ENCODE data around the gene MPO.

Gene MPO

GRCh38 chr17:58294034-58294433 is 13.3 kb upstream of the MPO start:
- no peak overlapping the region for H3K4me3 ChIP-seq (replicated peaks in 1 of 2; ENCODE audit: low read depth in 2 of 2, low read length in 2 of 2)
- DNase-seq (ENCODE audit: low read depth in 2 of 2) = no peak
- TF ChIP-seq CTCF (IDR thresholded peaks at IDR 0.05; ENCODE audit: low read depth, low read length) = no peak

- H3K4me3 ChIP-seq (replicated peaks in 1 of 2; ENCODE audit: low read depth in 2 of 2, low read length in 2 of 2) = no peak overlapping the region
- no peak for DNase-seq (ENCODE audit: low read depth in 2 of 2)
- no peak for TF ChIP-seq CTCF (IDR thresholded peaks at IDR 0.05; ENCODE audit: low read depth, low read length)
Observed at GRCh38 chr17:58291246-58291645, 10.5 kb upstream of the MPO start.

GRCh38 chr17:58289869-58290268 is 9.1 kb upstream of the MPO start:
- no peak for DNase-seq (ENCODE audit: low read depth in 2 of 2)
- no peak overlapping the region for H3K4me3 ChIP-seq (replicated peaks in 1 of 2; ENCODE audit: low read depth in 2 of 2, low read length in 2 of 2)
- TF ChIP-seq CTCF (IDR thresholded peaks at IDR 0.05; ENCODE audit: low read depth, low read length) = no peak

- no peak overlapping the region for H3K4me3 ChIP-seq (replicated peaks in 1 of 2; ENCODE audit: low read depth in 2 of 2, low read length in 2 of 2)
- peak; percentile 18 to 21 for DNase-seq (ENCODE audit: low read depth in 2 of 2)
- no peak for TF ChIP-seq CTCF (IDR thresholded peaks at IDR 0.05; ENCODE audit: low read depth, low read length)
Observed at GRCh38 chr17:58285422-58285810, 4.7 kb upstream of the MPO start.

- no peak overlapping the region for H3K4me3 ChIP-seq (replicated peaks in 1 of 2; ENCODE audit: low read depth in 2 of 2, low read length in 2 of 2)
- TF ChIP-seq CTCF (IDR thresholded peaks at IDR 0.05; ENCODE audit: low read depth, low read length) = no peak
- DNase-seq (ENCODE audit: low read depth in 2 of 2) = no peak
Observed at GRCh38 chr17:58284613-58285421, 4.1 kb upstream of the MPO start.

GRCh38 chr17:58283674-58284612 is 3.2 kb upstream of the MPO start:
- no peak overlapping the region for H3K4me3 ChIP-seq (replicated peaks in 1 of 2; ENCODE audit: low read depth in 2 of 2, low read length in 2 of 2)
- no peak for TF ChIP-seq CTCF (IDR thresholded peaks at IDR 0.05; ENCODE audit: low read depth, low read length)
- no peak for DNase-seq (ENCODE audit: low read depth in 2 of 2)

All from cardiac fibroblast (primary cell).